ENCODE results near the gene RAD52. TPM values are rescaled to one million over a fixed set of nuclear protein-coding genes. Genes with fewer than 3 reads are reported as not detected.
"Not testable (repeated sequence)": the region's sequence is repeated elsewhere in the genome, so short reads cannot be mapped to it uniquely, and the experiment has no call there.

The RAD52 gene
- total RNA-seq, 1 donor from 2014 or later: 175 TPM

DNA sequence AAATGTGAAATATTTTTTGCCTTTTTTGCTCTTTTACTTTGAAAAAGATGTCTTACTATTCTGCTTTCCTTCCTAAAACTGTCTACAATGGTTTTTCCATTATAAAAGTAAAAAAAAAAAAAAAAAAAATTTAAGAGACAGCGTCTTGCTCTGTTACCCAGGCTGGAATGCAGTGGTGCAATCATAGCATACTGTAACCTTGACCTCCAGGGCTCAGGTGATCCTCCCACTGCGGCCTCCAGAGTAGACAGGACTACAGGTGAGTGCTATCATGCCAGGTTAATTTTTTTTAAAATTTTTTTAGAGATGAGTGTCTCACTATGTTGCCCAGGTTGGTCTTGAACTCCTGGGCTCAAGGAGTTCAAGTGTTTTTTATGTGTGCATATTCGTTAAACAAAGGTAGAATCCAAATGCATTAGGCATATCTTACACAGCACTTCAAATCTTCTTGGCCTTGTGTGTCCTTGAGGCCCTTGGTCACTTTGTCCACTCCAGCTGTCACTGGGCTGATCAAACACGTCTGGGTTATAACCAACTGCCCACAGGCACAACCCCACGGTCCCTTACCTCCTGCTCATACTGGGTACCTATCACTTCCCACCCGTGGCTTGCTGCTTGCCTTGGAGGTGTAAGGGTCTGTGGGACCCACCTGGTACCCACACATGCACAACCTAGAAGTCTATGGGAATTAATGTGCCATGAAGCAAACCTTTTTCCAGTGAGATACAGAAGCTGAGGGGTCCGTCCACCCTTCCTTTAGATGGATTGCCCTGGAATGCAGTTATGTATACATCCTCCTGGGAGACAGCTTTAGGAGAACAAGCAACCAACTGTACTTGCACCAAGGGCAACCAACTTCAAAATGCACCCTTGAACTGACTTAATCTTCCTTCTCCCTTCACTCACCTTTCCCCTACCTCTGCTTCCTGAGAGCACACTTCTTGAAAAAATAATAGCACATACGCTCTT, 12.8 kb downstream of the RAD52 start:
- Histone ChIP-seq H3K4me3 (no peak overlapping the region), H3K27me3 (no peaks in the 10 kb centered on the region), H3K4me1 (no peaks in the 10 kb centered on the region), H3K9me3 (no peaks in the 10 kb centered on the region), H3K27ac (no peak overlapping the region), H3K36me3 (peaks cover under 1 to 42% of the 10 kb centered on the region in 2 donors)
- intact Hi-C loops (cut with DNase I): no loop called here
- TF ChIP-seq, protein P1, sequence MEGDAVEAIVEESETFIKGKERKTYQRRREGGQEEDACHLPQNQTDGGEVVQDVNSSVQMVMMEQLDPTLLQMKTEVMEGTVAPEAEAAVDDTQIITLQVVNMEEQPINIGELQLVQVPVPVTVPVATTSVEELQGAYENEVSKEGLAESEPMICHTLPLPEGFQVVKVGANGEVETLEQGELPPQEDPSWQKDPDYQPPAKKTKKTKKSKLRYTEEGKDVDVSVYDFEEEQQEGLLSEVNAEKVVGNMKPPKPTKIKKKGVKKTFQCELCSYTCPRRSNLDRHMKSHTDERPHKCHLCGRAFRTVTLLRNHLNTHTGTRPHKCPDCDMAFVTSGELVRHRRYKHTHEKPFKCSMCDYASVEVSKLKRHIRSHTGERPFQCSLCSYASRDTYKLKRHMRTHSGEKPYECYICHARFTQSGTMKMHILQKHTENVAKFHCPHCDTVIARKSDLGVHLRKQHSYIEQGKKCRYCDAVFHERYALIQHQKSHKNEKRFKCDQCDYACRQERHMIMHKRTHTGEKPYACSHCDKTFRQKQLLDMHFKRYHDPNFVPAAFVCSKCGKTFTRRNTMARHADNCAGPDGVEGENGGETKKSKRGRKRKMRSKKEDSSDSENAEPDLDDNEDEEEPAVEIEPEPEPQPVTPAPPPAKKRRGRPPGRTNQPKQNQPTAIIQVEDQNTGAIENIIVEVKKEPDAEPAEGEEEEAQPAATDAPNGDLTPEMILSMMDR (IDR thresholded peaks at IDR 0.05): no peak
- no peak for DNase-seq (ENCODE audit: low spot score in 2 of 2)

GRCh38 chr12:935891-936290, 13.6 kb downstream of the RAD52 start:
- H3K4me1 ChIP-seq; H3K9me3 ChIP-seq; H3K4me3 ChIP-seq; H3K27ac ChIP-seq; H3K27me3 ChIP-seq; intact Hi-C loops (cut with DNase I); DNase-seq (ENCODE audit: low spot score in 2 of 2): not testable (repeated sequence)
- peaks cover 8 to 44% of the 10 kb centered on the region in 2 donors for H3K36me3 ChIP-seq

DNA sequence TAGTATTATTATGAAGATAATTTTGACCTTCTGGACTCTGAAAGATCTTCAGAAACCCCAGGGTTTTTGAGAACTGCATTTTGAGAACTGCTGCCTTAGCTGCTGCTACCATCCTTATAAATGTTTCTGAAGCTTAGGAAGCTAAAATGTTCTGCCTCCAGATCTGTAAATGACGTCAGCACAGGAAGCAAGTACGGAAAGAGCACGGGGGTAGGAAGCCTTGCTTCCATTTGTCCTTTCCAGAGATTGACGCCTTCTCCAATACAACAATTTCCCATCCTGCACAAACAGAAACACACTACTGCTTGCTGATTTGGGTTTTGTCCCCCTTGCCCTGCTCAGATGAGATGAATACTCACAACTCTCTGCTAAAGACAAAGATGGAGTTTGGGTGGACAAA, 17.9 kb downstream of the RAD52 start:
- TF ChIP-seq, protein P1 (IDR thresholded peaks at IDR 0.05): no peak
- Histone ChIP-seq H3K4me1 (no peaks in the 10 kb centered on the region), H3K9me3 (no peaks in the 10 kb centered on the region), H3K36me3 (peaks cover 43 to 58% of the 10 kb centered on the region in 2 donors), H3K27me3 (no peaks in the 10 kb centered on the region), H3K4me3 (no peak overlapping the region), H3K27ac (no peak overlapping the region)
- no peak for DNase-seq (ENCODE audit: low spot score in 2 of 2)
- intact Hi-C loops (cut with DNase I): no loop called here

GRCh38 chr12:931060-931459, 18.4 kb downstream of the RAD52 start:
- Histone ChIP-seq H3K4me1 (no peaks in the 10 kb centered on the region), H3K4me3 (no peak overlapping the region), H3K27me3 (no peaks in the 10 kb centered on the region), H3K36me3 (peaks cover 49 to 61% of the 10 kb centered on the region in 2 donors), H3K27ac (no peak overlapping the region), H3K9me3 (no peaks in the 10 kb centered on the region)
- TF ChIP-seq, protein P1 (IDR thresholded peaks at IDR 0.05): no peak
- no peak for DNase-seq (ENCODE audit: low spot score in 2 of 2)
- intact Hi-C loops (cut with DNase I): no loop called here

DNA sequence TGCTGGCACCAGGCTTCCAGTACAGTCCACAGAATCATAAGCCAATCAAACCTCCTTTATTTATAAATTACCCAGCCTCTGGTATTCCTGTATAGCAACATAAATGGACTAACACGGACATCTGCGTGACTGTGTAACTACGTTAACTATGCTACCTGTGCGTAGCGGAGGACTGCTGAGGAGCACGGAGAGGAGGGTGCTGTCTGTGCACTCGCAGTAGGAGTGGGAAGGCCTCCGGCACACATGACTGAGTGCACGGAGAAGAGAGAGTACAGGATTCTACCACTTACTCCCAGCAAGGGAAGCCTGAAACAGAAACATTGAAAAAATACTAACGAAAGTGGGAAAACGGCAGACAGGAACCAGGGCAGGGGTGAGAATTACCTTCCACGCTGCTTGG, 22.9 kb downstream of the RAD52 start:
- Histone ChIP-seq H3K4me3 (no peak overlapping the region), H3K27me3 (no peaks in the 10 kb centered on the region), H3K27ac (no peak overlapping the region), H3K36me3 (peaks cover 73 to 85% of the 10 kb centered on the region in 2 donors), H3K4me1 (no peaks in the 10 kb centered on the region), H3K9me3 (no peaks in the 10 kb centered on the region)
- intact Hi-C loops (cut with DNase I): no loop called here
- no peak for DNase-seq (ENCODE audit: low spot score in 2 of 2)
- TF ChIP-seq, protein P1 (IDR thresholded peaks at IDR 0.05): no peak

DNA sequence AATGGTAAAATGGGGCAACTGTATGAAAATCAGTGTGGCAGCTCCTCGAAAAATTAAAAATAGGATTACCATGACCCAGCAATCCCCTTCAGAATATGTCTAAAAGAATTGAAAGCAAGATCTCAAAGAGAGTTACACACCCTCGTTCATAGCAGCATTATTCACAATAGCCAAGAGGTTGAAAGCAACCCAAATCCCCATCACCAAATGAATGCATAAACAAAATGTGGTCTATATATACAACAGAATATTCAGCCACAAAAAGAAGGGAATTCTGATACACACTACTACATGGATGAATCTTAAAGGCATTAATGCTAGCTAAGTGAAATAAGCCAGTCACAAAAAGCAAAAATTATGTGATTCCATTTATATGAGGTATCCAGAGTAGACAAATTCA, 27.2 kb downstream of the RAD52 start:
- no peaks in the 10 kb centered on the region for H3K9me3 ChIP-seq
- peaks cover 44 to 76% of the 10 kb centered on the region in 2 donors for H3K36me3 ChIP-seq
- H3K4me1 ChIP-seq: no peaks in the 10 kb centered on the region
- H3K27ac ChIP-seq: no peak overlapping the region
- TF ChIP-seq, protein P1 (IDR thresholded peaks at IDR 0.05): no peak
- H3K4me3 ChIP-seq: no peak overlapping the region
- no peak for DNase-seq (ENCODE audit: low spot score in 2 of 2)
- intact Hi-C loops (cut with DNase I): no loop called here
- no peaks in the 10 kb centered on the region for H3K27me3 ChIP-seq

All from ascending aorta (tissue), 2 donors.